Placental epithelial cell (primary cell): ENCODE results near the gene MAGEA2B. TPM values are rescaled to one million over a fixed set of nuclear protein-coding genes. Genes with fewer than 3 reads are reported as not detected.

Experiments used
- total RNA-seq: library from RNA; depleted of rRNA; stranded (reverse); fragments of >200 nt; gene quantifications from 2 replicates; pipeline ENCODE4 v1.2.3, GENCODE V29; 2012

MAGEA2B gene, protein sequence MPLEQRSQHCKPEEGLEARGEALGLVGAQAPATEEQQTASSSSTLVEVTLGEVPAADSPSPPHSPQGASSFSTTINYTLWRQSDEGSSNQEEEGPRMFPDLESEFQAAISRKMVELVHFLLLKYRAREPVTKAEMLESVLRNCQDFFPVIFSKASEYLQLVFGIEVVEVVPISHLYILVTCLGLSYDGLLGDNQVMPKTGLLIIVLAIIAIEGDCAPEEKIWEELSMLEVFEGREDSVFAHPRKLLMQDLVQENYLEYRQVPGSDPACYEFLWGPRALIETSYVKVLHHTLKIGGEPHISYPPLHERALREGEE
- not detected in 2 replicates for total RNA-seq

DNA sequence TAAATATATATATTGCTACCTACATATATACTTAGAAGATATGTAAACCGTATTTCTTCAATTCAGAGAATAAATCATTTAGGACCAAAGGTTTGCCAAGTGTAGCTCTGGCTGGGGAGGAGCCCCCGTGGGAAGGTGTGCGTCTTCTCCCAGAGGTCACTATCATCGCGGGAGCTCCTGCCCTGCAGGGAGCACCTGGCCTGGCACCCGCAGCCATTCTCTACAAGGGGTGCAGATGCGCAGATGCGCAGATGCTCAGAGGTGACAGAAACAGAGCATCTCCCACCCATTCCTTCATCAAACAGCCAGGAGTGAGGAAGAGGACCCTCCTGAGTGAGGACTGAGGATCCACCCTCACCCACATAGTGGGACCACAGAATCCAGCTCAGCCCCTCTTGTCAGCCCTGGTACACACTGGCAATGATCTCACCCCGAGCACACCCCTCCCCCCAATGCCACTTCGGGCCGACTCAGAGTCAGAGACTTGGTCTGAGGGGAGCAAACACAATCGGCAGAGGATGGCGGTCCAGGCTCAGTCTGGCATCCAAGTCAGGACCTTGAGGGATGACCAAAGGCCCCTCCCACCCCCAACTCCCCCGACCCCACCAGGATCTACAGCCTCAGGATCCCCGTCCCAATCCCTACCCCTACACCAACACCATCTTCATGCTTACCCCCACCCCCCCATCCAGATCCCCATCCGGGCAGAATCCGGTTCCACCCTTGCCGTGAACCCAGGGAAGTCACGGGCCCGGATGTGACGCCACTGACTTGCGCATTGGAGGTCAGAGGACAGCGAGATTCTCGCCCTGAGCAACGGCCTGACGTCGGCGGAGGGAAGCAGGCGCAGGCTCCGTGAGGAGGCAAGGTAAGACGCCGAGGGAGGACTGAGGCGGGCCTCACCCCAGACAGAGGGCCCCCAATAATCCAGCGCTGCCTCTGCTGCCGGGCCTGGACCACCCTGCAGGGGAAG lies at the start of gene MAGEA2B:
MAGEA2B (plus strand) TSS at position 814 of the 973 bp plus-strand sequence. CDS start 2,479 bp downstream, outside the sequence.

DNA sequence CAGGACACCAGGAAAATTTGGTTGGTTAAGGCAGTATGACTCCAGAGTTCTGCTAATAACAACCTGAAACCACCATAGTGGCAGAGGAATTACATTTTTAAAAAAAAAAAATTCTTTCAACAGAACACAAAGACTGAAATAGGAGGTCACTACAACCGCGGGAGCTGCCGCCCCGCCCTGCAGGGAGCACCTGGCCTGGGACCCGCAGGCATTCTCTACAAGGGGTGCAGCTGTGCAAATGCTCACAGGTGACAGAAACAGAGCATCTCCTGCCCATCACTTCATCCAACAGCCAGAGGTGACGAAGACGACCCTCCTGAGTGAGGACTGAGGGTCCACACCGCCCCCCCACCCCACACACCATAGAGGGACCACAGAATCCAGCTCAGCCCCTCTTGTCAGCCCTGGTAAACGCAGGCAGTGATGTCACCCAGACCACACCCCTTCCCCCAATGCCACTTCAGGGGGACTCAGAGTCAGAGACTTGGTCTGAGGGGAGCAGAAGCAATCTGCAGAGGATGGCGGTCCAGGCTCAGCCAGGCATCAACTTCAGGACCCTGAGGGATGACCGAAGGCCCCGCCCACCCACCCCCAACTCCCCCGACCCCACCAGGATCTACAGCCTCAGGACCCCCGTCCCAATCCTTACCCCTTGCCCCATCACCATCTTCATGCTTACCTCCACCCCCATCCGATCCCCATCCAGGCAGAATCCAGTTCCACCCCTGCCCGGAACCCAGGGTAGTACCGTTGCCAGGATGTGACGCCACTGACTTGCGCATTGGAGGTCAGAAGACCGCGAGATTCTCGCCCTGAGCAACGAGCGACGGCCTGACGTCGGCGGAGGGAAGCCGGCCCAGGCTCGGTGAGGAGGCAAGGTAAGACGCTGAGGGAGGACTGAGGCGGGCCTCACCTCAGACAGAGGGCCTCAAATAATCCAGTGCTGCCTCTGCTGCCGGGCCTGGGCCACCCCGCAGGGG lies 16.2 kb upstream of the MAGEA2B start, which contains the start of gene MAGEA3:
MAGEA3 (plus strand) TSS at position 843 of the 980 bp plus-strand sequence. CDS start 2,039 bp downstream, outside the sequence.

GRCh38 chrX:152709173-152709572 lies 5.3 kb upstream of the MAGEA2B start, which contains the start of gene CSAG2:
Gene CSAG2, minus strand, starts transcription at chrX:152709273. Its CDS starts 161 bp downstream, at chrX:152709112.

GRCh38 chrX:152733261-152733975 lies 19.0 kb downstream of the MAGEA2B start, which contains the start of the genes CSAG1 and MAGEA12:
Gene CSAG1, minus strand, starts transcription at chrX:152733721. Its CDS starts 1,261 bp downstream, at chrX:152732460.
Gene MAGEA12, plus strand, starts transcription at chrX:152733757. Its CDS starts 2,405 bp downstream, at chrX:152736162.

DNA sequence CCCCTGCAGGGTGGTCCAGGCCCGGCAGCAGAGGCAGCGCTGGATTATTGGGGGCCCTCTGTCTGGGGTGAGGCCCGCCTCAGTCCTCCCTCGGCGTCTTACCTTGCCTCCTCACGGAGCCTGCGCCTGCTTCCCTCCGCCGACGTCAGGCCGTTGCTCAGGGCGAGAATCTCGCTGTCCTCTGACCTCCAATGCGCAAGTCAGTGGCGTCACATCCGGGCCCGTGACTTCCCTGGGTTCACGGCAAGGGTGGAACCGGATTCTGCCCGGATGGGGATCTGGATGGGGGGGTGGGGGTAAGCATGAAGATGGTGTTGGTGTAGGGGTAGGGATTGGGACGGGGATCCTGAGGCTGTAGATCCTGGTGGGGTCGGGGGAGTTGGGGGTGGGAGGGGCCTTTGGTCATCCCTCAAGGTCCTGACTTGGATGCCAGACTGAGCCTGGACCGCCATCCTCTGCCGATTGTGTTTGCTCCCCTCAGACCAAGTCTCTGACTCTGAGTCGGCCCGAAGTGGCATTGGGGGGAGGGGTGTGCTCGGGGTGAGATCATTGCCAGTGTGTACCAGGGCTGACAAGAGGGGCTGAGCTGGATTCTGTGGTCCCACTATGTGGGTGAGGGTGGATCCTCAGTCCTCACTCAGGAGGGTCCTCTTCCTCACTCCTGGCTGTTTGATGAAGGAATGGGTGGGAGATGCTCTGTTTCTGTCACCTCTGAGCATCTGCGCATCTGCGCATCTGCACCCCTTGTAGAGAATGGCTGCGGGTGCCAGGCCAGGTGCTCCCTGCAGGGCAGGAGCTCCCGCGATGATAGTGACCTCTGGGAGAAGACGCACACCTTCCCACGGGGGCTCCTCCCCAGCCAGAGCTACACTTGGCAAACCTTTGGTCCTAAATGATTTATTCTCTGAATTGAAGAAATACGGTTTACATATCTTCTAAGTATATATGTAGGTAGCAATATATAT lies 39.5 kb downstream of the MAGEA2B start, which contains the start of gene MAGEA2:
MAGEA2 (minus strand) TSS at position 157 of the 965 bp plus-strand sequence. CDS start 2,479 bp downstream, outside the sequence.

DNA sequence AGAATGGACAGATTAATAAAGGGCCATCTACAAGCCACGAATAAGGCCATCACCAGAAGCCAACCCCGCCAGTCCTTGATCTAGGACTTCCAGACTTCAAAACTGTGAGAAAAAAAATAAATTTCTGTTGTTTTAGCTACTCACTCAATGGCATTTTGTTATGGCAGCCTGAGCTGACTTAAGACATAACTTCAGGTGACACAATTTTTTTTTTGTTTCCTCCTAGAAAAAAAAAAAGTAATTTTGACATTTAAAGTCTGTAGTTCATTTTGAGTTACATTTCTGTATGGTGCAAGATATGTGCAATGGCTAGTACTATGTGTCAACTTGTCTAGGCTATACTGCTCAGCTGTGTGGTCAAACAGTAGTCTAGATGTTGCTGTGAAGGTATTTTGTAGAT lies 44.5 kb downstream of the MAGEA2B start, which contains the start of gene CSAG3:
CSAG3 (plus strand) TSS at position 301 of the 400 bp plus-strand sequence.

Other genes starting within 250 kb of the MAGEA2B start
- under 0.01 TPM in 1 of 2 replicates, not detected in the other for gene GABRQ, start 76.7 kb upstream of the MAGEA2B start, total RNA-seq
- not detected in 2 replicates for gene MAGEA3, start 15.8 kb upstream of the MAGEA2B start, total RNA-seq
- not detected in 2 replicates for gene CSAG2, start 5.4 kb upstream of the MAGEA2B start, total RNA-seq
- not detected in 2 replicates for gene CSAG1, start 19.1 kb downstream of the MAGEA2B start, total RNA-seq
- not detected in 2 replicates for gene MAGEA12, start 19.1 kb downstream of the MAGEA2B start, total RNA-seq
- gene MAGEA2, start 39.2 kb downstream of the MAGEA2B start, total RNA-seq: not detected in 2 replicates
- gene CSAG3, start 44.6 kb downstream of the MAGEA2B start, total RNA-seq: not detected in 2 replicates
- not detected in 2 replicates for gene MAGEA6, start 55.1 kb downstream of the MAGEA2B start, total RNA-seq
- 34.1 and 37.3 TPM in 2 replicates for gene CETN2, start 116.1 kb downstream of the MAGEA2B start, total RNA-seq
- 8.6 and 22.8 TPM in 2 replicates for gene NSDHL, start 116.4 kb downstream of the MAGEA2B start, total RNA-seq
- 36.5 and 76.3 TPM in 2 replicates for gene ZNF185, start 183.4 kb downstream of the MAGEA2B start, total RNA-seq